GM12865 (cell line): ENCODE data around the gene PLAC9.

Source experiments
- DNase-seq: peaks from one replicate; pipeline ENCODE4 v3.0.0; 2010; ENCODE audit warnings: low read depth
- H3K4me3 ChIP-seq: 2 replicates; pipeline ENCODE4 v1.5.1; 2011; ENCODE audit warnings: mild to moderate bottlenecking, low read depth, low read length, control low read depth
- TF ChIP-seq, protein P1 (sequence below): IDR thresholded peaks from 2 replicates; pipeline ENCODE4 v1.5.1; 2011; ENCODE audit warnings: low read length, control low read depth, low read depth, inconsistent platforms; ENCODE audit not compliant: insufficient read depth; ENCODE audit errors: missing control alignments

Gene PLAC9

DNA sequence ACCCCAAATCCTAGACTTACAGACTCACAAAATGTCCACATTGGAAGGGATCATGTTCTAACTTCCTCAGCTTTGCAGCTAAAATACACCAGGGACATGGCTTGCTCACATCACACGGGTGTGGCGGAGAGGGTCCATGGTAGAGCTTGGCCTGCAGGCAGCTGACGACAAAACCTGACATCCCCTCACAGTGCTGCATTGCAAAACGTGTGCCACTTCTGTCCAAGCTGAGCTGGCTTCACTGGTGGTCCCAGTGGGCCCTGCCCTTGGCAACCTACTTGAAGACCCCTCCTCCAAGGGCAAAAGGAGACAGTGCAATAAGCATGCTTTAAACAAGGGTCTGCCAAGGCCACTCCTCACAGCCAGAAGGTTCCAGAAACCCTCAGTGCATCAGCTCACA, 50.9 kb downstream of the PLAC9 start:
- no peak overlapping the region for H3K4me3 ChIP-seq
- DNase-seq, result no peak
- TF ChIP-seq, protein P1, sequence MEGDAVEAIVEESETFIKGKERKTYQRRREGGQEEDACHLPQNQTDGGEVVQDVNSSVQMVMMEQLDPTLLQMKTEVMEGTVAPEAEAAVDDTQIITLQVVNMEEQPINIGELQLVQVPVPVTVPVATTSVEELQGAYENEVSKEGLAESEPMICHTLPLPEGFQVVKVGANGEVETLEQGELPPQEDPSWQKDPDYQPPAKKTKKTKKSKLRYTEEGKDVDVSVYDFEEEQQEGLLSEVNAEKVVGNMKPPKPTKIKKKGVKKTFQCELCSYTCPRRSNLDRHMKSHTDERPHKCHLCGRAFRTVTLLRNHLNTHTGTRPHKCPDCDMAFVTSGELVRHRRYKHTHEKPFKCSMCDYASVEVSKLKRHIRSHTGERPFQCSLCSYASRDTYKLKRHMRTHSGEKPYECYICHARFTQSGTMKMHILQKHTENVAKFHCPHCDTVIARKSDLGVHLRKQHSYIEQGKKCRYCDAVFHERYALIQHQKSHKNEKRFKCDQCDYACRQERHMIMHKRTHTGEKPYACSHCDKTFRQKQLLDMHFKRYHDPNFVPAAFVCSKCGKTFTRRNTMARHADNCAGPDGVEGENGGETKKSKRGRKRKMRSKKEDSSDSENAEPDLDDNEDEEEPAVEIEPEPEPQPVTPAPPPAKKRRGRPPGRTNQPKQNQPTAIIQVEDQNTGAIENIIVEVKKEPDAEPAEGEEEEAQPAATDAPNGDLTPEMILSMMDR, result no peak

DNA sequence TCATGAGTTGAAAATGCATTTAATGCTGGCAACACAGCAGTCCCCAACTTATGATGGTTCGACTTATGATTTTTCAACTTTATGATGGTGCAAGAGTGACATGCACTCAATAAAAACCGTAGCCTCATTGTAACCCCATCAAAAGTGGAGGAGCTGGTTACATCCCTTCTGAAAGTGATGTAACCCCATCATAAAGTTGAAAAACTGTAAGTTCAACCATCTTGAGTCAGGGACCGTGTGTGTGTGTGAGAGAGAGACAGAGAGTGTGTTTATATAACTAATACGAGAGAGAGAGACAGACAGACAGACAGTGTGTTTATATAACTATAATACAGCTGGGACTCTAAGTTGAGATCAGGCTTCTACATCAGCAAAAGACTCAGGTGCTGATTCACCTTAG, 51.8 kb downstream of the PLAC9 start:
- TF ChIP-seq, protein P1, result no peak
- DNase-seq, result no peak
- H3K4me3 ChIP-seq, result no peak overlapping the region

DNA sequence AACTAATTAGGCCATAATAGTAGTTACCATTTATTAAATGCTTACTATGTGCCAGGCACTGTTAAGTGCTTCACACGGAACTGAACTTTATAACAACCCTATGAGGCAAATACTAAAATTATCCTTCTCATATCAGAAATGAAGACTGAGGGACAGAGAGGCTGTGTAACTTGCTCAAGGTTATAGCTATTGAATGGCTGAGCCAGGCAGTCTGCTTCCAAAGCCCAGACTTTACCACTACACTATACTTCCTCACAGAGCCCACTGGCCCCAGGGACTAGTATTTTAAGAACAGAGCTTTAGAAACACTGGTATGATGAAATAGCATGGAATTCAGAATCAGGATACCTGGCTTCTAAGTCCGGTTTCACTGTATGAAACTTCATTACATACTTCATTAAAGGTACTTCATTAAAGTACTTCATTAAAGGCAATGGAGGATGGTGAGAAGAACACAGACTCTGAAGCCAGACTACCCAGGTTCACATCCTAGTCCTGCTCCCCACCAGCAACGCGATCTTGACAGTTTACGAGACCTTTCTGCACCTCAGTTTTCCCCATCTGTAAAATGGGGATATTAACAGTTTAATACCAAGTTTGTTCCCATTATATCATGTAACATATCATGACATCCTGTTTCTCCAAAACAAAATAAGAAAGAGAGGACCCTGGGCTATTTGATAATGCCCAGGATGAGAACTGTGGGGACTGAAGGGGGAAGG, 53.2 kb downstream of the PLAC9 start:
- no peak overlapping the region for H3K4me3 ChIP-seq
- TF ChIP-seq, protein P1, result no peak
- DNase-seq, result no peak

DNA sequence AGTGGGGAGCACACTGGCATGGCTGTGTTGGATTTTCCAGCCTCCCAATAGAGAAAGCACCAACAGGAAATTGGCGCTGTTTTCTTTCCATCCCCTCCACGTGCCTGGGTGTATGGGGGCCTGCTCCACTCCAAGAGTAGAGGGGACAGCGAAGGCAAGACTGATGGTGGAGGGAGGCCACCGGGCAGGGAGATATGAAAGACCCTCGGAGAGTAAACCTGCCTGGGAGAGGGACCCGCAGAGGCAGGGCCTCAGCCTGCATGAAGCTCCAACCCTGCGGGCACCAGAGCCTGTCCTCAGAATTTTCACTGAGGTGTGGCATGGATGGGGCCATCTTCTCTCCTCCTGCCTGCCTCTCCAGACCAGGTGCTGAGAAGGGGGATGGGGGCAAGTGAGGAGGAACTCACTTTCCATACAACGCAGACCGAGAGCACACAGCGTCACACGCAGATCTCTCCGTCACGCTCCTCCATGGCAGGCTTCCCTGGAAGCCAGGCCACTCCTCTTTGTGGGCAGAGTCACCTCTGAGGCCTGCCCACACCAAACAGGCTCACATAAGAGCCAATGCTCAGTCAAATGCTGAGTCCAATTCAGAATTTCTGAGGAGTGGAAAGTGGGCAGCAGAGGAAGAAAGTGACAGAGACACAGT, 54.0 kb downstream of the PLAC9 start:
- no peak overlapping the region for H3K4me3 ChIP-seq
- DNase-seq, result no peak
- TF ChIP-seq, protein P1, result no peak

DNA sequence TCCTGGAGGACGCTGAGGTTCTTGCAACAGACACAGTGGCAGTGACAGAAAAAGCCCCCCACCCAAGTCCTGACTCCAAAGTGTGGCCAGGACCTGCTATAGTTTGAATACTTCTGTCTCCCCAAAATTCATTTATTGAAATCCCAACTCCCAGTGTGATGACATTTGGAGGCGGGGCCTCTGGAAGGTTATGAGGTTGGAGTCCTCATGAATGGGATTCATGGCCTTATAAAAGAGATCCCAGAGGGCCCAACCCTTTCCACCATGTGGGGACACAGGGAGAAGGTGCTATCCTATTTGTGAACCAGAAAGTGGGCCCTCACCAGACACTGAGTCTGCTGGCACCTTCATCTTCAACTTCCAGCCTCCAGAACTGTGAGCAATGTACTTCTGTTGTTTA, 54.5 kb downstream of the PLAC9 start:
- no peak overlapping the region for H3K4me3 ChIP-seq
- TF ChIP-seq, protein P1, result no peak
- no peak for DNase-seq

DNA sequence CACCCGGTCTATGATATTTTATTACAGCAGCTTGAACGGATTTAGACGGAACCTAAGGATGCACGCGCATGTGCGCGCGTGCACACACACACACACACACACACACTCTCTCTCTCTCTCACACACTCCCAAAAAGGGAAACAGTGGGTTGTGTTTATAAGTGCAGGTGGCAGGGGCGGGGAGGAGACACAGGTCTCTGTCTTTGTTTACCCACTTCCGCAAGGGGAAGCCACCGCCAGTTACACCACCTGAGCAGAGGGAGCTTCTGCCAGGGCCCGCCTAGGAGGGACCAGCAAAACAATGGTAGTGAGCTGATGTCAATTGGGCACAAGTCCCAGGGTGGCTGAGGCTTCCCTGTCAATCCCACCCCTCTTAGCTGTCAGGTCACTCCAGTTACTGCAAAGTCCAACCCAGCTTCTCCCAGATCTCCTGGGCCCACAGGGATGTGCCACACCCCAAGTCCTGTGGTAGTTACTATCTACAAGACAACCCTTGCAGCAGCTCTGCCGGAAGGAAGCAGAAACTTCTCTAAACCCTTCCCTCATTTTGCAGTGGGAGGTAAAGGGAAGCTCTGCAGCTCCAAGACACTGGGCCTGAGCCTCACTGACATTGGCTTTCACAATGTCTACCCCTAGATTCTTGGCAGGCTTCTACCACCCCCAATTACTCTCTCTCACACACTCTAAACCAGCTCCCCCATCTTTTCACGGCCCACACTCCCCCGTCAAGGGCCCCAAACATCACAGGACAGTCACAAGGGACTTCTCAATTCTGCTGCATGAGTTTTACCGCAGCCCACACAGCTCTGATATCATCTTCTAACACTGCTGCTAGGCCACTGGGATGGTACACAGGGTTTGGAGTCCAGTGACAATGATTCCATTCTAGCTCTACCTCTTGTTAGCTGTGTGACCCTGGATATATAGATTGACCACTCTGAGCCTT, 55.2 kb downstream of the PLAC9 start:
- H3K4me3 ChIP-seq, result no peak overlapping the region
- TF ChIP-seq, protein P1, result no peak
- peak; percentile 51 for DNase-seq
